Ishikawa (cell line): ENCODE data around the gene SNRK.

Experiments
- CEBPB ChIP-seq: IDR thresholded peaks from 2 replicates; pipeline ENCODE4 v1.6.1; 2012
- CREB1 ChIP-seq: IDR thresholded peaks from 2 replicates; pipeline ENCODE4 v1.6.1; 2012; ENCODE audit warnings: low read depth
- EGR1 ChIP-seq: IDR thresholded peaks from 2 replicates; pipeline ENCODE4 v1.6.1; 2012
- EP300 ChIP-seq: IDR thresholded peaks from 2 replicates; pipeline ENCODE4 v1.6.1; 2012; ENCODE audit warnings: borderline replicate concordance
- NFIC ChIP-seq: IDR thresholded peaks from 2 replicates; pipeline ENCODE4 v1.6.1; 2012
- RAD21 ChIP-seq: IDR thresholded peaks from 2 replicates; pipeline ENCODE4 v1.6.1; 2012; ENCODE audit warnings: low read depth
- REST ChIP-seq: IDR thresholded peaks from 2 replicates; pipeline ENCODE4 v1.6.1; 2012; ENCODE audit warnings: low read depth, mild to moderate bottlenecking
- TAF1 ChIP-seq: IDR thresholded peaks from 2 replicates; pipeline ENCODE4 v1.6.1; 2012; ENCODE audit warnings: low read depth, mild to moderate bottlenecking
- TEAD4 ChIP-seq: IDR thresholded peaks from 2 replicates; pipeline ENCODE4 v1.6.1; 2012
- YY1 ChIP-seq: IDR thresholded peaks from 2 replicates; pipeline ENCODE4 v1.6.1; 2012; ENCODE audit warnings: low read depth
- ZBTB7A ChIP-seq: IDR thresholded peaks from 2 replicates; pipeline ENCODE4 v1.6.1; 2012; ENCODE audit warnings: low read depth
- TF ChIP-seq, protein P1 (sequence below): IDR thresholded peaks from 2 replicates; pipeline ENCODE4 v1.6.1; 2012
- TF ChIP-seq, protein P2 (sequence below): IDR thresholded peaks from 2 replicates; pipeline ENCODE4 v1.6.1; 2012

DNA sequence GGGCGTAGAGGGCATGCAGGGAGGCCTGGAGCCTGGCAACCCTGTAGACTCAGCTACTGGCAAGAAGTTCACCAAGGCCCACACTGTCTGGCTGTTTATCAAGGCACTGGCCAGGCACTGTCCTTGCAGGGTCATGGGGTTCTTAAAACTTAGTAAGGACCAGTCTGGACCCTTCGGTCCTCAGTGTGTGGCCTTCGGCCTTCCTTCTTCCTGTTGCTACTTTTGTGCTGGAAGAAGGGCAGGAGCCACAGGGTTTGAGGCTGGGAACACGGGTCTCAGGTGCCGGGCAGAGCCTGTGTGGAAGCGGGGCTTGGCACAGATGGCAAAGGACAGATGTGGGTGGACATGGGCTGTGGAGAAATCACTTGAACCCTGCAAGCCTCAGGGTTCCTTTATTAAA is 76.6 kb downstream of the SNRK start:
- no peak for TF ChIP-seq TAF1
- no peak for TF ChIP-seq REST
- no peak for TF ChIP-seq CREB1
- TF ChIP-seq, protein P1, sequence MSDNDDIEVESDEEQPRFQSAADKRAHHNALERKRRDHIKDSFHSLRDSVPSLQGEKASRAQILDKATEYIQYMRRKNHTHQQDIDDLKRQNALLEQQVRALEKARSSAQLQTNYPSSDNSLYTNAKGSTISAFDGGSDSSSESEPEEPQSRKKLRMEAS: no peak
- TF ChIP-seq, protein P2, sequence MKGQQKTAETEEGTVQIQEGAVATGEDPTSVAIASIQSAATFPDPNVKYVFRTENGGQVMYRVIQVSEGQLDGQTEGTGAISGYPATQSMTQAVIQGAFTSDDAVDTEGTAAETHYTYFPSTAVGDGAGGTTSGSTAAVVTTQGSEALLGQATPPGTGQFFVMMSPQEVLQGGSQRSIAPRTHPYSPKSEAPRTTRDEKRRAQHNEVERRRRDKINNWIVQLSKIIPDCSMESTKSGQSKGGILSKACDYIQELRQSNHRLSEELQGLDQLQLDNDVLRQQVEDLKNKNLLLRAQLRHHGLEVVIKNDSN: no peak
- TF ChIP-seq ZBTB7A: no peak
- TF ChIP-seq CEBPB: no peak
- no peak for TF ChIP-seq EGR1
- no peak for TF ChIP-seq EP300
- no peak for TF ChIP-seq NFIC
- TF ChIP-seq RAD21: no peak
- no peak for TF ChIP-seq YY1
- TF ChIP-seq TEAD4: no peak
